DOHH2 (cell line): ENCODE data around the gene TMEM131.

Experiments
- CTCF ChIP-seq: fragments of 200-600 bp; sonication (generic); IDR thresholded peaks from one replicate; pipeline ENCODE4 v1.5.1; 2014; ENCODE audit warnings: antibody characterized with exemption, mild to moderate bottlenecking, low read depth, low read length; ENCODE audit not compliant: poor library complexity, severe bottlenecking
- EZH2phosphoT487 ChIP-seq: fragments of 200-600 bp; sonication (generic); IDR thresholded peaks from 2 replicates; pipeline ENCODE4 v1.6.1; 2017; ENCODE audit warnings: borderline replicate concordance, mild to moderate bottlenecking, antibody characterized with exemption, low read length, moderate library complexity, mixed read lengths

DNA sequence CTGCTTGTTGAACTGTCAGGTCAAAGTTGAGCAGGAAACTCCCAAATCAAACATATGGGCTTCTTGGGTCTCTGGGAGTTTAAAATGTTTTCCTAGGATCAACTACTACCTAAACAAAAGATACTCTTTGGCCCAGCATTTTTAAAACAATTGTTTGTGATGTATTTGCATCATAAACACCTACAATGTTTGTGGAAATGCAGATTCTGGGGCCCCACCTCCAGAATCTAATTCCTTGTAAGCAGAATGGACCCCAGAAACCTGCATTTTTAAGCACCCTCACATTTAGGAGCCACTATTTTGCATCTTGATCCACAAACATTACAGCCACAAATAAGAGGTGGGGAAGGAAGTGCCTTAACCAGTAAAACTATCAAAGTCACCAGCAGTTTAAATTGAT lies 104.1 kb downstream of the TMEM131 start:
- no peak for TF ChIP-seq CTCF
- TF ChIP-seq EZH2phosphoT487 = no peak
